Amniotic stem cell (primary cell): Measurements from ENCODE around the gene LRMDA.
"Not testable (repeated sequence)": the region's sequence is repeated elsewhere in the genome, so short reads cannot be mapped to it uniquely, and the experiment has no call there.

Source experiments
- DNase-seq: peaks from one replicate; lab custom pipeline; 2025; lab: John Stamatoyannopoulos, UW

The LRMDA gene

DNA sequence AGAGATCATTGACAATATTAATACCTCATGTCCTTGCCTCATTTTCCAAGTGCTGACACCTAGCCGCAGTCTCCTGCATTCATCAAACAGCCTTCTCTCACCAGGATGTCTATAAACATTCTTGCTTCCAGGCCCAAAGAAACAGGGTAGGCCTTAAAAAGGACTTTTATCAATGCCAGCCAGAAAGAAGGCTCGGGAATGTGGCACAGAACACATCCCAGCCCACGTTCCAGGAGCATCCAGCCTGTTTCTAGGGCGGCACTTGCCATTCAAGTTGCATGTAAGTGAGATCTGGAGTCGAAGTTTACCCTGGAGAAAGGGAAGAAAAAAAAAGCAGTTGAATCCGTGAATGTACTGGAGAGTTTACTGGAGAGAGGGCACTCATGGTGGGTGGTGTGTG lies 1123.1 kb downstream of the LRMDA start:
- no peak for DNase-seq

DNA sequence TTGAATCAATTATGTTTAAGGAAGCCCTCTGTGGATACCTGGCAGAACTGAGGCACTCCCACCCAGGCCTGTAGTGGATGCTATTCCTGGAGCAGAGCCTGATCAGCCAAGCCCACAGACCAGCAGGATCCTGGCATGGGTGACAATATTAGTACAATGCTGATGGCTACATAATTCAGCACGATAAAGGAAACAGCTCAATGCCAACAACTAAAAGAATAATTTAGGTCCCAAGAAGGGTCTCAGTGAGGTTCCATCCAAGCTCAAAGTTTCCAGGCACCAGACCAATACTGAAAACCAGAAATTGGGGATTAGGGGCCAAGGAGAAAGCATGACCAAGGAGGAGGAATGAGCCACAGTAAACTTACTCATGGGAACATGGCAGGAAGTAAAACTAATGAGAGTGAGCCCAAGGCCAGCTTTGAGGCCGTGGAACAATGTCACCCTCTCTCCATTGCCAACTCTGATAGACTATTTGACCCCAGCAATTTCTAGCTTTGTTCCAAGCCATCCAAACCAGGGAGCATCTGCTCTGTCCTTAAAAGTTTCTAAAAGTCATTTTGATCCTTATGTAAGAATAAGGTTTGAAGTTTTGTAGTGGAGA lies 1123.7 kb downstream of the LRMDA start:
- no peak for DNase-seq

DNA sequence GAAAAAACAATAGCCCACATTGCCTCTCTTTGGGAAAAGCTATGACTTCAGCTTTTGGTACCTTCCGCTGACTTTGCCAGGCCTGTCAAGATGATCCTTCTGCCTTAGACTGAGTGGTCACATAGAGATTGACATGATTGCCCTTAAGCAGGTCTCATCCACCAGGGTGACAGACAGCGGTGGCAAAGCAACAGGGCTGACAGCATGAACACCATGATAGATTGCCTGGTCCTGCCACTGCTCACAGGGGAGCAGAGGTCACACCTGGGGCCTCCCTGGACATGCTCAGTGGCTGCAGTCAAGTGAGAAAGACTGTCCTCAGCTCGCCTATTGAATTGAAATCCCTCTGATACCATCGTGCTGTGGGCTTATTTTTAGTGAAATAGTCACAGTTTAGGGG lies 1125.9 kb downstream of the LRMDA start:
- no peak for DNase-seq

DNA sequence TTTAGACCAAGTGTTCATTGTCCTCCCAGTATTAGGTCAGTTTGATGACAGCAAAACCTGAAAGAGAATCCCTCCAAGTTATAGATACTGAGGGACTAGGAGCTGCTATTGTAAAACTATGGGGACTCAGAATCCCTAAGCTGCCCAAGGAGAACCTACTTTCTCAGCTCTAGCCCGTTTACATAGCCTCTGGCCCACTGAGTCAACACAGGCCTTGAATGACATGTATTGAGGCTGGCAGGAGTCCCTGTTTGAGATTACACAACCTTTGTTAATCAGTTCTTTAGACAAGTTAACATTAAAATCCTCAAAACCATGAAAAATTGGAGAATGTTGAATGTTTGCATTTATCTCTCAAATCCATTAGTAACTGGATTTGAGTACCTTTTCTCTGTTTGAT lies 1127.2 kb downstream of the LRMDA start:
- DNase-seq, result peak; percentile 50

DNA sequence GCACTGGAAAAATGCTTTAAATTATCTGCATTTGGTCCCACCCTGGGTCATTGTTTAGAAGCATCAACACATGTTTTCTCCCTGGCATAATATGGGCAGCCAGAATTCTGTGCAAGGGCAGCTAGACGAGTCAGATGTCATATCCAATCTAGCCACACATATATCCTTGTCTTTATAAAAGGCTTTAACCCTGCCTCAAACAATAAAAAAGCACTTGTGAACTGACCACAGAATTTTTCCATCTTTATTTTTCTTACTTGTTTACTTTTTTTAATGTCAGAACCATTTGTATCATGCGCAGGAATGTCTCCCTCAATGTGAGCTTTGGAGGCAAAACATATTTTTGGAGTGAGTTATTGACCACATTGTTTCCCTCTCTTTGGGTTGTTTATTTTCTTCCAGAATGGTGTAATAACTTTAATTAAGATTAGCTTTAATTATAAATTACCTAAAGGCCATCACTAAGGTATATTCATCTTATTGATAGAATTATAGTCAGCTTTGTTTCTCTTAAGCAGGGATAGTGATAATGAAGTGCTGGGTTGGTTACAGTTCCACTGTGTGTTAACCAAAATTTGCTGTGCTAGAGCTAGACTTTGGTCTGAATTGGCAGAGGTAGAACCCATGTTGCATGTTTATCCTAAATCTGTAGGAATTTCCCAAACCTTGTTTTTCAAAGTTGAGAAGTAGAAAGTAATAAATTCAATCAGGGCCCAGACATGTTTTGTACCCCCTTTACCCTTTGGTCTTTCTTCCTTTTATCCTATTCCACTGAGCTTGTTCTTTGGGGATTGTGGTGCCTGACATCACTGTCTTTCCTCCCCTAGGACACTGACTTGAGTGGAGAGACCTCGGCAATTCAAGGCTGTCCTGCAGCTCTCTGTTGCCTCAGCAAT lies 1127.8 kb downstream of the LRMDA start:
- peak; percentile 79 for DNase-seq

DNA sequence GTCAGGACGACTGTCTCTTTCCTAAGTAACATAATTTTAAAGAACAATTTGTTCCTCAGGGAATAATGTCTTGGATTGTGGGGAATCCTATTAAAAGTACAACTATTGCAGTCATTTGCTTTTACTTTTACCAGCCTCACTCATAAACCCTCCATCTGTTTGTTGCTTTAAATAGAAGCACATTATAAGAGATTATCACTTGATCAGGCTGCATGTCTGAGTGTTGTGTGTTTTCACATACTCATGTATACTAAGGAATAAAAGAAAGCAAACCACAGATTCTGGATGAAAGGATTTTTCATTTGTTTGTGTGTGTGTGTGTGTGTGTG lies 1128.4 kb downstream of the LRMDA start:
- no peak for DNase-seq

DNA sequence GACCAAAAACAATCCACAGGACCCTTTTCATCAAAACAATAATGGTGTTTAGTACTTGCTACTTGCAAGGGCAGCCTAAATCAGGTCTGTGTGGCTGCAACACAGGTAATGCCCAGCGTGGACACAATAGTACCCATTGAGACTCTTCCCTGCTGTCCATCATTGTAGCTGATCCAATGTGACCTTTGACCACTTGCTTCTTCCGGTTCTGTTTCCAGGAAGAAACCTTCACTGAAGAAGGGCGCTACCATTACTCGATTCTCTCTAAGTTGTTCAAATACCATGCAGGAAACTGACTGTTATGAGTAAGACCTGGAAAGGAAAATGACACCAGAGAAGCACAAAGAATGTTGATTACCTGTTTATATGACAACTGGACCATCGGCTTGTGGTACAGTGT lies 1128.9 kb downstream of the LRMDA start:
- DNase-seq, result no peak

DNA sequence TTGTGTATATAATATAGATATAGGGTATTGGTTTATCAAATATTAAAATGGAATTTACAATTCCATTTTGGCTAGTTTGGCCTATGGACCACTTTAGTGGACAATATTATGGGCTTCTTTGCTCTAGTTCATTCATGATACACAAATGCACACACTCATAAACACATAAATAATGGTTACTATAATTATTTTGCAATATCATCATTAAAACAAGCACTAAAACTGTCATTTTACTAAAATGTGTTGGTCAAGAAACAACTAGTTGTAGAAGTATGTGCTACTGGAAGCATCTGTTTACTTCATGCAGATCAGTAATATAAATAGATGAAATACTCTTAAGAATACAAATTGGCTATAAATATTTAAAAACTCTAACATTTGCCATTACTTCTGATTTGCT lies 1131.9 kb downstream of the LRMDA start:
- DNase-seq, result no peak

DNA sequence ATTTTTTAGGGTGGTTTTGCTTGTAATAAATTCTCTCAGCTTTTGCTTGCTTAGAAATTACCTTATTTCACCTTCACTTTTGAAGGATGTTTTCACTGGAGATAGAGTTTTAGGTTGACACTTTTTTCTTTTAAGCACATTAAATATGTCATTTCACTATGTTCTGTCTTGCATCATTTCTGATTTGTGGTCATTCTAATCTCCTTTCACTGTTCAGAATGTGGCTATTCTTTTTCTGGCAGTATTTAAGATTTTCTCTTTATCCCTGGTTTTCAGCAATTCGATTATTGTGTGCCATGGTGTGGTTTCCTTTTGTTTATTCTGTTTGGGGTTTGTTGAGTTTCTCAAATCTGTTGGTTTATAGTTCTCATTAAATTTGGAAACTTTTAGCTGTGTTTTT lies 1140.6 kb downstream of the LRMDA start:
- no peak for DNase-seq

DNA sequence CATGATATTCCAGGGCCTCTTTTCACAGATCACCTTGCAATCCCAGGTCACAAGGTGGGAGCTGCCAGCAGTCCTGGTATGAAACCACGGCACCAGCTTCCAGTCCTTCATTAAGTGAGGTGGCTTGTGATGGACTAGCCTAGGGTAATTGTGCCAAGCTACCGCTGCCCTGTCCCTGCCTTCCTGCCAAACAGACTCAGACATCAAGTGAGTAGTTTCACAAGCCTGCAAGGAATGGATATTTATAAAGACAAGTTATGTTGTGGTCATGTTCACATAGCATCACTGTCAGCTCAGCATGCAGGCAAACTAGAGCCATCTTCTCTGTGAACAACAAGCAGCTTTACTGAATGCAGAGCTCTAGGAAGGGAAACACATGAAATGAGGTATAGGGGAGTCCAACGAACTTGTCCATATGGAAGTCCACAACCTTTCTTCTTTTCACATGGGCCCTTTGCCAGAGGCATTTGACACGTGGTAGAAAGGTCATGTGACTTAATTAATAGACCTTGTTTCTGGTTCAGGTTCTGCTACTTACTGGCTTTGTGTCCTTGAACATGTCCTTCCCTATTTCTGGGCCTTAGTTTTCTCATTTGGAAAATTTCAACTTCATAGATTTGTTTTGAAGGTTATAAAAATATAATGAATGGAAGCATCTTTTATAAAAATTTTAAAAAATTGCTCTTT lies 1145.0 kb downstream of the LRMDA start:
- peak; percentile 37 for DNase-seq

DNA sequence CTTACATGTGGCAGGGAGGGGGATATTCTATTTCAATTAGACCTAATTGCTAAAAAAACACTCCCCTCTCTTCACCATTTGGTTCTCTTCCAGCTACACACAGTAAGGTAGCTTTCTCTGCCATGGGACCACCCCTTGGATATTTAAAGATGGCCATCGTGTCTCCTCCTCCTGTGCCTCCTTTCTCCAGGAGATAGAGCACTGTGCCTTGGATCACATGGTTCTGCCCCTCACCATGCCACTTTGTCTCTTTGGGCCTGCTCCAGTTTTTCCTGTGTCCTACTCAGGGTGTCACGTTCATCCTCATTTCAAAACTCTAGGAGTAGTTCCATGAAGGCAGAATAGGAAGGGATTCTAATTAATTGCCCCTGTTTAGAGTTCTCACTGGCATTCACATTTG lies 1146.0 kb downstream of the LRMDA start:
- no peak for DNase-seq

DNA sequence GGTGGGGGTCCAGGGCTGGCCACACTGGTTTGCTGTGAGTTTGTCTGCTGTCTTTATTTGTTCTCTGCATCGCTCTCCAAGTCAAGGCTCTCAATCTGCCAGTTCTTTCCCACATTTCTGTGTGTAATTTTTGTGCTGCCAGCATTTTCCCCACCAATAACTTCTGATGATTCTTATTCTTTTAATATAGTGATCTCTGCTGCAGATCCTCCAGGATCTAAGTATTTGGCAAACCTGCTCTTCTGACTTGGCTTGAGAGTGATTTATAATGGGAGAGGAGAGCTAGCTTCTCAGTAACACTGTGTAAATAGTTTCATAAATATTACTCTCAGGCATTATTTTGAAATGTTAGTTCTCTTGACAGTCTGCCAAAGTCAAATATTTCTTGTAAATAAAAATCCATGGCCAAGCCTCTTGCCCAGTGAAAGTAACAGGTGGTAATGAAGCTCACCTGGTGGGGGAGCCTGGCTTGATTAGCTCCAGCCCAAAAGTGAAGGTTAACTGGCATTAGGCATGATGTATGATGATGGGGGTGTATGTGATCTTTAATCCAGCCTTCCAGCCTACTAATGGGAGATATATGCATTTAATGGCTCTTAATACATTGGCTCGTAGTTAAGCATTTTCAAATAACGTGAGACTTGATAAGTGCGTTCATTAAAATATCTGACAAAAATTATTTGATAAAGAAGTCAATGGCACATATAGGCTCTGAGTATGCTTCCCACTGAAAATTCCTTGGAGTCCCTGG lies 1150.3 kb downstream of the LRMDA start:
- DNase-seq, result no peak

DNA sequence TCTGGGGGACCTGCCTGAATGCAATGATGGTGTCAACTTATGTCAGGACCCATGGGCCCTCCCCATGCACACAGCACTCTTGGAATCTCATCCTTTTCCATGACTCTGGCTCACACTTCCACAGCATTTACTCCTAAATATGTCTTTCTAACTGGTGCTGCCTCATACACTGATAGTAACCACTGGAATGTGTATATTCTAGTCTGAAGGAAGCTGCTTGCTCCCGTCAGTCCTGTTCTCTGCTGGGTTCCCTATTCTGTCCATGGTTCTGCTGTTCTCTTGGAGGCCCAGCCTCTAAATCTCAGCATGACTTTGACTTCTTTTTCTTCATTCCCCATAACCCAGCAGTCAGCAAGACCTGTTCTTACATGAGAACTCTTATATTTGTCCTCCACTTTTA lies 1151.1 kb downstream of the LRMDA start:
- no peak for DNase-seq

DNA sequence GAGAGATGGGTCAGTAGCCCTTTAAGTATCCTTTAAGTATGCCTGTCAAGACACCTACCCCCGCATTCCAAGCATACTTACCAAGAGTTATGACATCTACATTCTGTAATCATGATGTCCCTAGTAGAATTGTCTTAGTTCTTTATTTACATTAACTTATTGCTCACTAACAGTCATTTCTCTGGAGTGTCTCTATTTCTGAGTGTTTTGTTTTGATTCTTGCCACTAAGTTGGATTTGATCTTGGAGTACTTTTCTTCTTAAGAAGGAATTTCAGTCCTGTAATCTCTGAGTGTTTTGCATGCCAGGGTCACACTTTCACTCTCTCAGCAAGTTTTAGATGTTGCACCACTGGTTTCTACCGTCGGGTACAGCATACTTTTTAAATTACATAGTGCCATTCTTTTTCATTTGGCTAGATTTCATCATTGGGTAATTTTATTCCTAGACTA lies 1152.3 kb downstream of the LRMDA start:
- peak; percentile 49 for DNase-seq

DNA sequence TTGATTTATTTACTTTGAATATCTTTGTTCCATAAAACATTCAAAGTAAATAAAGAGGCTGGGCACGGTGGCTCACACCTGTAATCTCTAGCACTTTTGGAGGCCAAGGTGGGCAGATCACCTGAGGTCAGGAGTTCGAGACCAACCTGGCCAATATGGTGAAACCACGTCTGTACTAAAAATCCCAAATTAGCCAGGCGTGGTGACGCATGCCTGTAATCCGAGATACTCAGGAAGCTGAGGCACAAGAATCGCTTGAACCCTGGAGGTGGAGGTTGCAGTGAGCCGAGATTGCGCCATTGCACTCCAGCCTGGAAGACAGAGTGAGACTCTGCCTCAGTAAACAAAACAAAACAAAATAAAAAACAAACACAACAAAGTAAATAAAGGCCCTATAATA lies 1153.0 kb downstream of the LRMDA start:
- DNase-seq, result not testable (repeated sequence)
